ENCODE measurements around the gene CCNJL.

Gene CCNJL

DNA sequence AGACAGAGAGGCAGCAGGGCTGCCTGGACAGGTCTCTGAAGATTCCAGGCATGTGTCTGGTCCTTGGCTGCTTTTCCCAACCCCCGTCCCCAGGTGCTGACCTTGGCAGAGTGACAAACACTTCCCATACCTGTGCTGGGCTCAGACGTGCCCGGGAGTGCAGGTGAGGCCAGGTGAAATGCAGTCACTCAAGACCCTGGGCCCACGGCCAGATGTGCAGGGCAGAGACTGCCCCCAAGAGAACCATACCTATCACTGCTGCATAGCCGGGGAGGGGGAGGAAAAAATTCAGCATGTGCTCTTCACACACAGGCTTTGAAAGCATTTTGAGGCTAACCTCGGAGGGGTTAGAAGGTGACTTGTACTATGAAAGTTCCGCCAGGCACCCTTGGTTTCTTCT is 22.6 kb downstream of the CCNJL start:
- no peak for DNase-seq

DNA sequence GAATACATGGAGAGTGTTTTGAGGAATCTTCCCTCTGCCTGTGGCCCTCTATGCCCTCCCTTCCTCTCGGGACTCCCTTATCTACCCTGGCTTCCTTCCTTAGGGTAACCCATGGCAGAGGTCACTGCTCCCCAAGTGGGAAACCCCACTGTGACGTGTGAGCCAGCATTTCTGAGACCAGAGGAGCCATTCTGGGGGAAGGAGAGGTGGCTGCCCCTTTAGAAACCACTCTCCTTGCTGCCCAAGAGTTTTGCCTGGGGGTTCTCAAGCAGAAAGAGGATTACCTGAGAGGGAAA is 23.1 kb downstream of the CCNJL start:
- no peak for DNase-seq

DNA sequence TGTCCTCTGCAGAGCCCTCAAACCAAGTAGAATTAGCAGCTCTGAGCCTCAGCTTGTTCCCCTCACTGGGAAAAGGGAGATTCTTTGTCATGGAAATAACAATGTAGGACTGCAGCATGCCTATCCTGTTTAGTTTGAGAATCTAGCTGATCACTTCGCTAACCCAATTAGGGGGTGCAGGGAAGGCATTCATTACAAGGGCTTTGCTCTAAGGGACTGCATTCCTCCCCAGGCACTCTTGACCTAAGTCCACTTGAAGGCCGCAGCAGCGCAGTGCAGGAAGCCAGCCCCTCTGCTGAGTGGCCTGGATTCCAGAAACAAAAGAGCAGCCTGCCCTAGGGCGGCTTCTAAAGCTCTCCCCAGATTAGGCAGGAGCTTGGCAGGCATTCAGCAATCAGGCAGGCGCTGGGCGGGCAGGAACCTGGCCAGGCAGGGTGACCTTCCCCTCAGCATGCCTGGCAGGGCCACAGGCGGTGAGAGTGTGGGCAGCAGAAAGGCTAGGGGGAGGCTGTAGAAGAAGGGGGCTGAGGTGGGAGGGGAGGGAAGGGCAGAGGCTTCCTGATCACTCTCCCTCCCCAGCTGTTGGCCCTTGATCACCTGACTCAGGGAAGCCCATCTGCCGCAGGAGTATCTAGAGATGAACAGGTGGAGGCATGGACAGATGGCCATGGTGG is 24.8 kb downstream of the CCNJL start:
- DNase-seq, result no peak

DNA sequence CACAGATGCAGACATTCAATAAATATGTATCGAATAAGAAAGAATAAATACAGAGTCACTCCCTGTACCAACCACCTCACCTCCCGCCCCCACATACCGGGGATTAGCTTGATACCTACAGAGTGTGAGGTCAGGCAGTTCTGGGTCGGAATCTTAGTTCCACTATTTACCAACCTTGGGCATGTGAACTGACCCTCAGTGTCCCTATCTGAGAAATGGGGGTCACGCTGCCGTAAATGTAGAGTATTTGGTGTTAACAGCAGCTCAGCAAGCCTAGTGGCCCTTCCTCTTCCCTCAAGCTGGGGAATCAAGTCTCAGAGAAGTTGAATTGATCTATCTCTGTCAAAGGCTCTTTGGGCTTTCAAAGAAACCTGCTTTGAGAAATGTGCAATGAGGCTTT is 25.4 kb downstream of the CCNJL start:
- DNase-seq, result no peak

DNA sequence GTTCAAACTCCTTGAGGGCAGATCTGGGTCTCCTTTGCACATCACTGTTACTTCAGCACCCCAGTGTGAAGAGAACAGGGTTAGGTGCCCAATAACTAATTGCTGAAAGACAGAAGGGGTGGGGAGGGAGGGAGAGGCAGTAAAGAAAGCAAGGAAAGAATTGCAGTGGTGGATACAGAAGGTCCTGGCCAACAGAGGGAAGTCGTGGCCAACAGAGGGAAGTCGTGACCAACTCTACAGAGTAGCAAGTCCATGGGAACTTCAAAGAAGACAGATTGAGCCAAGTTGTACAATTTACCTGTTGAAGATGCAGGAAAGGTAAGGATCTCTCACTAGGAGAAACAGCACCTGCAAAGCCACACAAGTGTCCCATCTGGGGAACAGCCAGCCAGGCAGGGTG is 27.0 kb downstream of the CCNJL start:
- DNase-seq, result no peak

DNA sequence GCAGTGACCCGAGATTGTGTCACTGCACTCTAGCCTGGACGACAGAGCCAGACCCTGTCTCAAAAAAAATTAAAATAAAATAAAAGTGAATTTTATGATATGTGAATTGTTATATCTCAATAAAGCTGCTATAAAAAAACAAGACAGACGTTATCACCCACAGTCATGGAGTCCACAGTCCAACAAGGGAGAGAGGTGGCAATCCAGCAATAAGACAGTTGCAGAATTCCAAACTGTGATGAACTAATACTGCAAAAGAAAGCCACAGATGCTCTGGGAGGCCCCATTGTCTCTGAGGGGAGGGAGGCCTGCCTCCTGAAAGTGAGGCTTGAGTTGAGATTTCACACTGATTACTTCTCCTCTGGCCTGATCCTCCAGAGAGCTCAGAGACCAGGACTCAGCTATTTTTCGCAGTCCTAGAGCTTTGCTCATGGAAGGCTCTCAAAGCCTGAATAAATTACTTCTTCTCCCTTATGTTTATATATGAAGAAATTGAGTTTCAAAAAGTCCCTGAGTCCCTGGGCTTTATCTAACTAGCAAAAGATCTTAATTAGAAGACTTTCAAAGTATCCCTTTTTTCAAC is 28.0 kb downstream of the CCNJL start:
- no peak for DNase-seq

DNA sequence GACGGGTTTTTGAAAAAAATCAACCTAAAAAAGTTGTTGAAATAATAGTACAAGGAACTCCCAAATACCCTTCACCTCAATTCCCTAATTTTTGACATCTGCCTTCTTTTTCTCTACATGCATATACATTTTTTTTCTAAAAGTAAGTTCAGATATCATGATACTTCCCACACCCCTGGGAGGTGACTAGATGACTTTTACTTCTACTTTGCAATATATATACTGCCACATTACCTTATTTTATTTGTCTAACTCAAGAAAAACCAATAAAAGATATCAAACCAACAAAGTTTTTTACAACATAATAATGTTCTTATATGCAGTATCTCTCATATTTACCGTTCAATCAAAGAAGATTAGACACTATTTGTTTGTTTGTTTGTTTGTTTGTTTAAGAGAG is 31.1 kb downstream of the CCNJL start:
- no peak for DNase-seq

DNA sequence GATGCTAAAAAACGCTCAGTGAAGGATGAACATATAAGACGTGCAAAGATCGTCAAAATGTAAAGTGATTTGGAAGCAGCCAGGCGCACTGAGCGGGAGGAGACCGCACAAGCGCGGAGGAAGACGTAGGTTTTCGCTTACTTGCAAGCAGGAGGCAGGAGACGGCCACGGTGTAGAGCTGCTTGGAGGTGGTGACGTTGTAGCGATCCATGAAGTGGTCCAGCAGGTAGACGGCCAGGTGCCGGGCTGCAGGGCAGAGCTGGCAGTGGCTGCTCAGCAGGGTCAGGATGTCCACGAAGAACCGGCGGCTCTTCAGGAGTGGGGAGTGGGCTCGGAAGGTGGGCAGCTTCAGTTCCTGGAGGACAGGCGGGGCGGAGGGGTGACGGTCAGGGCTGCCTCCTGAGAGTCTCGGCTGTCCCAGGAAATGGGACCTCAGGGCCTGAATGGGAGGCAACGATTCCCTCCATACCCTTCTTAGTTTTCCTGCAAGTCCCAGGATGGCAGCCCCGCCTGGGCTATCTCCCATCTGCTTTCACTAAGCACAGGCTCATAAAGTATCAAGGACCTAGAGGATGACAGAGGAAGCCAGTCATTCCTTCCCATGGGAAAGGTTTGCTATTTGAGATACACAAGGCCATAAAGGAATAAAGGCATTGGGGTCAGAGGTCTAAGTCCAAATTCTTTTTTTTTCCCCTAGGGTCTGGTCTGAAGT is 31.8 kb downstream of the CCNJL start:
- DNase-seq, result no peak

DNA sequence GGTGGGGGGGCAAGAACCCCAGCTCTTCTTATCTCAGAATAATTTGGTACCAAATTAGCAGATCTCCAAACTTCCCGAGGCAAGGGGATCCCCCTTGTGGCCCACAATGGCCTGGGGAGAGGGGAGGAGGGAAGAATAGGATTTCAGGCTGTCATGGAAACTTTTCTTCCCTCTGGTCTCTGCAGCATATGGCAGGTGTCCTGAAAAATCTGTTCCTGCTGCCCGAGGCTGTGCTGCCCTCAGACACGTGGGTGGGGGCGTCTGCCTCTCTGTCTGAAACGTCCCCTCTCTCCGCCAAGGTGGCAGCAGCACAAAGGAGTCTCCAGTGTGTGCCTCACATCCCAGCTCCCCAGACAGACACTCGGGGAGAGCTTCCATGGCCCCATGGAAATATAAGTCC is 34.0 kb downstream of the CCNJL start:
- no peak for DNase-seq

DNA sequence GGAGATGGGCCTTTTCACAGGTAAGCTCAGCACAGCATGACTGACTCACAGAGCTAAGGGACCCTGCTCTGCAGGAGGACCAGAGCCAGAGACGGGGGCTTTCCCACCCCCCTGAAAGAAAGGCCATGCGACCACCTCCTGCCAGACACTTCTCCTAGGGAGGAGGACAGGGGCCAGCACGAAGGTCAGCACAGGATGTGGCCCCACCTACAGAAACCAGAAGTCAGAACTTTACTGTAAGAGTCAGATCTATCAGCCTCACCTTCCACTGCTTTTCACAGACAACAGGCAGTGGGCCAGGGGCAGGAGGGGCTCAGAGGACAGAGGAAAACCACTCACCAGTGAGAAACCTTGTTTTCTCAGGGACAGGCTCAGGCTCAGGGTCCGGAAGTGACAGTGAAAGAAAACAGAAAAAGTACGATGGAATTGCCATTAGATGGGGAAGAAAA is 37.9 kb downstream of the CCNJL start:
- no peak for DNase-seq

DNA sequence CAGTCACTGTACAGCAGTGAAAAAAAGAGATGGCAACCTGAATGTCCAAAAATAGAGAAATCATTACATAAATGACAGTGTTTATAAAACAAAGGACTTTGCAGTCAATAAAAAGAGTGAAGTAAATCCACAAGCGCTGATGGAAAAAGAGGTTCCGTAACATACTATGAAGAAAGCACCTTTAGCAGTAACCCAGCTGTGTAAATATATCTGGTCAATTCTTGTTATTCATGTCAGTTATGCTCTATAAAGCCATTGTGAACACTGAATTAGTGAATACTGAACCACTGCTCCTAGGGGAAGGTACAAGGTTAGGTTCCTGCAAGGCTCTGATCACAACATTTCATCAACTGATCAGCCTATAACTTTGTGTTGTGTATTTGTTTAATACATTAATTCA is 39.5 kb downstream of the CCNJL start:
- no peak for DNase-seq

DNA sequence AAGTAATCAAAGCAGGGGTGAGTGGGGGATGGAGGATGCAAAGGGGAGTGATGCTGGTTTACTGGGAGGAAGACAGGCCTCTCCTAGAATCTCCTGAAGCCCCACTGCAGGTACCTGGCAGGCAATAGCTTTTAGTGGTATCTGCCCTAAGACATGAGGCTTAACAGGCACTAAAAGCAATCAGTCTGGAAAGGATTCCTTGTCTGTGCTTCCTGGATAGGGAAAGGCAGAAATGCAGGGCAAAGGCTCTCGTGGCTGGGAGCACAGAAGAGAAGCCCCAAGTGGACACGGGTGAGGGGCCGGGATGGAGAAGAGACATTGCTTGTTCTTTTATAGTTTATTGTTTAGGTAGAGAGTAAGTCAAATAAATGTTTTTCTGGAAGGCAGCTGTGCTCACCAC is 40.1 kb downstream of the CCNJL start:
- no peak for DNase-seq

DNA sequence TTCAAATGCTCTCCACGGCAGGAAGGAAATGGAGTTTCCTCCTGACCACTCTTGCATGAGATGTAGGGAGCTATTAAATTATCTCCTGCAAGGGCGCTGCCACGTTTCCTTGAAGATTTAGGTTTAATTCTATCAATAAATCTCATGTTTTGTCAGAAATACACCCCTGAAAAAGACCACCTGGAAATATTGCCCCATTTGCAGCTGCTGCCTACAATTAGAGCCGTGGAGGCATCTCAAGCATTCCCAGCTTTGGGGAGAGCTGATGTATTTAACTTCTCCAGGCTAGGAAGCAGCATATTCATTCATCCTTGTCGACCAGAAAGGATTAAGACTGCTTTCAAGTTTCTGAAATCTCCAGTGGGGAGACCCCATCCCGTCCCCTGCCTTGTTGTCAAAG is 40.5 kb downstream of the CCNJL start:
- DNase-seq, result no peak

DNA sequence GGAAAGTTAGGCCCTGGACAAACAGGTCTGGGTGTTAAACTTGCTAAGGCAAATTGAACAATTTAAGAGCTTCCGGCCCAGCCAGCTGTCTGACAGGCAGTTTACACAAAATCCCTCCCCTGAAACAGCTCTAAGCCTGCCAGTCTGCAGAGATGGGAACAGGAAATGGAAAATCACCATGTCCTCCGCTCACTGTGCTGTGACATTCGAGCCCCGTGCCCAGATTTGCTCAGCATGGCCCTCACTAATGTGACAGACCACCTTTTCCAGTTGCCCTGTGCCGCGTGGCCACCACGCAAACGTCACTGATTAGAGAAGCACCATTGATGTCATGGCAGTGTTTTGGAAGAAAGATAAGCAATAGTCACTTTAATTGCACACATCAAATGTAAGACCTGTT is 41.0 kb downstream of the CCNJL start:
- DNase-seq, result no peak

DNA sequence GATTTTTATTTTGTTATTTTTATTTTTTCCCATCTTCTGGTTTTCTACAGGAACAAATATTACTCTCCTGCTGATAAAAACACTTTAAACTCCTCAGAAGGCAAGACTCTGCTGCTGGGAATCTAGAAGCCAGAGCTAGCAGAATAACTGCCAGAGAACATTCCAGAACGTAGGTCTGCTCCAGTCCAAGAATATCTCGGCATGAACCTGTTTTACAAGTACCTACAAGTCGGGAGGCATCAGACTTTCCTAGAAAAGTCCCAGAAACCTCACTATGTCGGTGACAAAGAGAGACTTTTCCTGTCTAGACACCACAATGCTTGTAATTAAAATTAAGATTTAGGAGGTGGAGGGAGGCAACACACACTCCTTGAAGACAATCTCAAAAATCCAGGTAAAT is 41.7 kb downstream of the CCNJL start:
- DNase-seq, result no peak

DNA sequence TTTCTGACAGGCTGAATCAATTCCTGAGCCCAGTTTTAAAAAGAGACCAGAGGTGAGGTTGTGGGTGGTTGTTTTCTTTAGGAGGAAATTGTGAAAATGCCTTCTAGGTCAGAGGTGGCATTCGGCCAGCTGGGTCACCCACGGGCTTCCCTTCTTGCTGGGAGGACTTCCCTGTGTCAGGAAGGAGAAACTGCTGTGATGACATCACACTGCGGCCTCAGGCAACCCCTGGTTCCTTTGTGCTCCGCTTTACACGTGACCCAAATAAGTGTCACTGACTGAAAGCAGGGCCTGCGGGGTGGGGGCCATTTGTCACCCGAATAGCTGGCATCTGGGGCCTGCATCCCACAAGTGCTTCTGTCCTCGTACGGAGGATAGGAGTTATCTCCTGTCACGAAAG is 43.3 kb downstream of the CCNJL start:
- DNase-seq, result peak; percentile 35 to 79

DNA sequence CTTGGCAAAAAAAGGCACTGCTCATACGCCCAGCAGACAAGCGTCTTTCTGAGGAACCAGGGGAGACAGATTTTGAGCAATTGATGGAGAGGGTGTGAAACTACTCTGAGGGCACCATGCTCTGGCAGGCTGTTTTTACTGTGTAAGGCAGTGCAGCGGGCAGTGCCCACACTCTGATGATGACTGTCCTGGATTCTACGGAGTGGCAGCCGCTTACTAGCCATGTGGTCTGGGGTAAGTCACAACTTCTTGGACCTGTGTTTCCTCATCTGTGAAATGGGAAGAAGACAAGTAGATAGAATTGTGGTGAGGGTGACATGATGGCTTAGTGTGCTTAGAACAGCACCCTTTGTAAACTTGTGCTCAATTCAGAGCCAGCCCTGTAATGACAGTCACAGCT is 44.2 kb downstream of the CCNJL start:
- no peak for DNase-seq

DNA sequence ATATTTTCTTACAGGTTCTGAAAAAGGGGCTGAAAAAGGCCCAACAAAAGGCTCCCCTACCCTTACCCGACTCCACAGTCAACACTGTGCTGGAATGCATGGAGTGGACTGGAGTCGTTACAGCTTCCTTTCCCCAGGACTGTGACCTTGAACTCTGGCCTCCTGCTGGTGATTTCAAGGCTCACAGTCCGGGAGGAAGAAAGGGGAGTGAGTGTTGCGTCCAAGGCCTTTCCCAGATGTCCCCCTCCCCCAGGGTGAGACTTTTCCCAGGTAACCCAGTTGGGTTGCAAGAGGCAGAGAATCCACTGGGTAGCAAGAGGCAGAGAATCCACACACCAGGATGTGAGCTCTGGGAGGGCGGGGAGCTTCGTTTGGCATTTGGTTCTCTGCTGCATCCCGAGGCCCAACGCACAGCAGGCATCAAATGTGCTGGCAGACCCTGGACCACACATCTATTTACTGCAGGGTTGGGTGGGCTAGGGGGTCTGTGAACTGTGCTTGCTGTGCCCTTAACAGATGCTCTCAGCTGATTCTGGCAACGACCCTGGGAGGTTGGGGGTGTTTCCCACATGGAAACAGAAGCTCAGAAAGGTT is 45.5 kb downstream of the CCNJL start:
- DNase-seq, result no peak

DNA sequence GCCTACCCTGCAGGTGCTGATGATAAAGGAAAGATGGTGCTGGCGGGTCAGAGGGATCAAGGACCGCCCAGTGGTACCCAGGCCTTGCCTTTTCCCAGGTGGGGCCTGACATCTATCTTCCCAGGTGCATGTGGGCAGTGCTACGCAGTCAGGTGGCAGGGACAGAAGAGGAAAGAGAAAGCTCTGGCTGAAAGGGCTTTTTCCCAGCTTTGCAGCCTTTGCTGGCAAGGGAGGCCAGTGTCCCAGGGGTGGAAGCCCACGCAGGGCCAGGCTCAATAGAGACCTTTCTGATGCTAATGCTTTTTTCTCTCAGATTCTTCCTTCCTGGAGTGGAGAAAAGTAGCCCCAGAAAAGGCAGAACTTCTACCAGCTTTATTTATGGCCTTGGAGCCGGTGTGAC is 46.3 kb downstream of the CCNJL start:
- no peak for DNase-seq

DNA sequence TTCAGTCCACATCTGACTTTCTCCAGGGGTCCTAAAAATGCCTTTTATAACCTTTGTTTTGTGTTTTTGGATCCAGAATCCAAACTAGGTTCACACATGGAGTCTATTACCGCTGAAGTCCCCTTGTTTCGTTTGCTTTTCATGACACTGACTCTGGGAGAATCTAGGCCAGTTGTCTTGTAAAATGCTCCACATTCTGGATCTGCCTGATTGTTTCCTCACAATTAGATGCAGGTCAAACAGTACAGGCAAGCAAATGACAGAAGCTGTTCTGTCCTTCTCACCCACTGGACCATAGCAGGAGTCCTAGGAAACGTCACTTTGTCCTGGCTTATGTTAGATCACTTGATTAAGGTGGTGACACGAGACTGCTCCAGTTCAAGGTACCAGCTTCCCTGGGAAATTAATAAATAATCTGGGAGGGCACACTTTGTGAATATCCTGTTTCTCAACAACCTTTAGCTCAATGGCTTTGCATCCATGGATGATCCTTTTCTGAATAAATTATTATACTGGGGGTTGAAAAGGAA is 49.0 kb downstream of the CCNJL start:
- no peak for DNase-seq

DNA sequence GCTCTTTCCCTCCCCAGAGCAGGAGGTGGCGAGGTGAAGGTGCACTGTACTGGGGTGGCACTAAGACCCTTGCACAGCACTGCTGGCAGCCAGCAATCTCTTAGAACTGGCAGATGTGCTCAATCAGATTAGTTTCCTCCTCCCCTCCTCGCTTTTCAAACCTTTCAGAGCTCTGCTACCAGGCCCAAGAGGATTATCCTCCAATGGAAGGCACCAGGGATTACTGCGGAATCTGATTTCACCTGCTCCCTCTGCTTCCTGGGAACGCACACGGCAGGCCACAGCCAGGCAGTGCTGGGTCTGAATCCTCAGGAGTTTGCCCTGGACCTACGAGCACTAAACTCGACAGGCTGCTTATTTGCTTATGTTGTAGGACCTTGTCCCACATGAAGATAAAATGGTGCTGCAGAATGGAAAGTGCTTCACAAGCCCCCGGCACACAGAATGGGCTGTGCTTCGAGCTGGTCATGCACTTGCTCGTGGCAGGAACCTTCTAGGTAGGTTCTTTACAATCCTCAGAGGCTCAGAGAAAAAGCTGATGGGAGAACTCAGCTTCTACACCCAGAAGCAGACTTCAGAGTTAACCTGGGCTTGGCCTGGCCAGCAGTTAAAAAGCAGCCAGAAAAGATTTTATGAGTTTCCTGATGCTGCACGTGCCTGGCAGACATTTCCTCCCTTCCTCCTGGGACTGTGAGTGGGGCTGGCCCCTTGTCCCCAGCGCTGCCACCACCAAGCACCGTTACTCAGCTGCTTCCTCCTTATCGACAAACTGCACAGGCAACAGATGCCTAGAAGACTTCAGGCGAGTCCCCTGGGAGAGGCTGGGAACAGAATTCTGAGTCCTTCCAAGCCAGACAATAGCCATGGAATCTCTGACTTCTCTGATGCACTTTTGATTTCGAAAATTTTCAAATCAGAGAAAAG is 50.0 kb downstream of the CCNJL start:
- DNase-seq, result no peak

DNA sequence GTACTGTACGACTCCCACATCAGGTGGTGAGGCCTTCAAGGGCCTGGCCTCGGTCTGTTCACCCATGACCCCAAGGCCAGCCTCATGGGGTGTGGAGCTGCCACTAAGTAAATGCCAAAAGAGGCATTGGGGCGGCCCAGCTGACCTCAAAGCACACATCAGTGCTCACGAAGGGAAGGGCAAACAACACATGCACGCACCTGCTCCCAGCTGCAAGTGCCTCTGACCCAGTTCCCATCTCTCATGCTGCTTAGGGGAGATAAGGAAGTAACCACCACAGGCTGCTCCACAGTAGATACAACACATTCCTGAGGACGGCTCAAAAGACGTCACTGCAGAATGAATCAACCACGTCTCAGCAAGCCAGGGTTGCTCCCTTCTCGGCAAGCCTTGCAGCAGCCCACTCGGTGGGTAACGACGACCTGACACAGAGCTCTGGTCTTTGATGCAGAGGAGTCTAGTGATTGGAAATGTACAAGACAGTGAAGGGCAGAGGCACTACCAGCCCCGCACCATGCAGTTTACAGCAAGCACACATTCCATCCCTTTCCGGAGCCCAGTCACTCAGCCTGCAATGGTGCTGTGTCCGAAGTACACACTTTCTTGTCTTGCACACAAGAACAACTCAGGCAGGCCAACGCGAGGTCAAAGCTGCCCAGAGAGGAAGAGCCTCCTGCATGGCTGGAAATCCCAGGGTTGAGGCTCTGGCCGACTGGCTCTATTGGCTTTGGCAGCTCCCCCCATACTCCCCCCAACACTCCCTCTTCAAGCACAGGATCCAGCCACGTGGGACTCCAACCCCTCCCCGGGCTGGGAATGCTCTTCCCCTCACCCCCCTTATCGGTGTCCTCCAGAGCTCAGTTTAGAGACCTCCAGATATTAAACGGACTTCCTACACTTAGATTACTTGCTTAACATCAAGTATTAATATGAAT is 51.2 kb downstream of the CCNJL start:
- no peak for DNase-seq

Data from CD4-positive, alpha-beta T cell treated with Interferon alpha-2 for 1 hour (primary cell).